SK-N-SH (cell line): Measurements from ENCODE around the gene KAT6B. TPM values are rescaled to one million over a fixed set of nuclear protein-coding genes. Genes with fewer than 3 reads are reported as not detected.

Source experiments
- CTCF ChIA-PET: fragments of 300-600, 350-600 bp; formaldehyde crosslinking; extraction: SDS; loops from one replicate; lab custom pipeline; 2021; lab: Yijun Ruan, JAX
- POLR2A ChIA-PET: fragments of 350-600 bp; sonication (Branson Sonifier 250); formaldehyde crosslinking; extraction: SDS; loops from one replicate; lab custom pipeline; 2020; ENCODE audit warnings: antibody characterized with exemption, inconsistent platforms; lab: Yijun Ruan, JAX
- DNase-seq: peaks from one replicate; pipeline ENCODE4 v3.0.0; 2012
- H2AFZ ChIP-seq: fragments of 200-600 bp; sonication (generic); 2 replicates; pipeline ENCODE4 v1.8.1; 2016; ENCODE audit warnings: antibody characterized with exemption, mild to moderate bottlenecking, low read depth
- H3F3A ChIP-seq: fragments of 200-600 bp; sonication (generic); replicated peaks from 2 replicates; pipeline ENCODE3; 2016; ENCODE audit warnings: antibody characterized with exemption, mild to moderate bottlenecking; ENCODE audit not compliant: insufficient read depth
- H3K27ac ChIP-seq, 2 experiments: fragments of 200-500 bp in 1 of 2; fragments of 200-600 bp in 1 of 2; sonication (Bioruptor generic) in 1 of 2; sonication (generic), shearing (Covaris generic) in 1 of 2; 2 replicates each; pipeline versions ENCODE4 v1.5.1 to v1.6.1; 2014 to 2016; ENCODE audit warnings: low read depth in 2 of 2, inconsistent platforms in 1 of 2, low read length in 1 of 2, mild to moderate bottlenecking in 1 of 2, mixed read lengths in 1 of 2
- H3K27me3 ChIP-seq: fragments of 200-600 bp; sonication (generic), shearing (Covaris generic); 2 replicates; pipeline ENCODE4 v1.6.1; 2016; ENCODE audit warnings: mixed run types; ENCODE audit not compliant: insufficient read depth
- H3K36me3 ChIP-seq, 2 experiments: fragments of 200-500 bp in 1 of 2; fragments of 200-600 bp in 1 of 2; sonication (Bioruptor generic) in 1 of 2; sonication (generic) in 1 of 2; replicated peaks in 1 of 2; 2 replicates each; pipeline versions ENCODE3 to v1.5.1; 2014 to 2016; ENCODE audit warnings: low read length in 1 of 2, mild to moderate bottlenecking in 1 of 2; ENCODE audit not compliant: insufficient read depth in 2 of 2, control insufficient read depth in 1 of 2
- H3K4me1 ChIP-seq, 2 experiments: fragments of 200-500 bp in 1 of 2; fragments of 200-600 bp in 1 of 2; sonication (Bioruptor generic) in 1 of 2; sonication (generic), shearing (Covaris generic) in 1 of 2; 2 replicates each; pipeline versions ENCODE4 v1.5.1 to v1.6.1; 2014 to 2016; ENCODE audit warnings: low read depth in 1 of 2, low read length in 1 of 2, mixed run types in 1 of 2; ENCODE audit not compliant: insufficient read depth in 2 of 2, control insufficient read depth in 1 of 2
- H3K4me2 ChIP-seq: fragments of 200-600 bp; sonication (generic), shearing (Covaris generic); 2 replicates; pipeline ENCODE4 v1.6.1; 2017; ENCODE audit warnings: mixed run types
- H3K4me3 ChIP-seq, 2 experiments: fragments of 200-500 bp in 1 of 2; fragments of 200-600 bp in 1 of 2; sonication (Bioruptor generic) in 1 of 2; sonication (generic), shearing (Covaris generic) in 1 of 2; 2 replicates each; pipeline versions ENCODE4 v1.5.1 to v1.8.1; 2014 to 2016; ENCODE audit warnings: low read depth in 2 of 2, inconsistent platforms in 1 of 2, low read length in 1 of 2, mild to moderate bottlenecking in 1 of 2, mixed read lengths in 1 of 2, moderate library complexity in 1 of 2
- H3K79me2 ChIP-seq: fragments of 200-600 bp; sonication (generic); 2 replicates; pipeline ENCODE4 v1.8.1; 2017; ENCODE audit warnings: mild to moderate bottlenecking; ENCODE audit not compliant: insufficient read depth
- H3K9ac ChIP-seq: fragments of 200-600 bp; sonication (generic); 2 replicates; pipeline ENCODE4 v1.6.1; 2017; ENCODE audit warnings: mixed run types
- H3K9me2 ChIP-seq: fragments of 200-600 bp; sonication (generic); 2 replicates; pipeline ENCODE4 v1.6.1; 2017; ENCODE audit warnings: mixed run types
- H3K9me3 ChIP-seq: fragments of 200-600 bp; sonication (generic); 2 replicates; pipeline ENCODE4 v1.6.1; 2017; ENCODE audit warnings: mixed run types, mild to moderate bottlenecking, moderate library complexity
- H4K20me1 ChIP-seq: fragments of 200-600 bp; sonication (generic); 2 replicates; pipeline ENCODE4 v1.6.1; 2017; ENCODE audit warnings: mild to moderate bottlenecking, mixed run types; ENCODE audit not compliant: insufficient read depth
- CHD2 ChIP-seq: fragments of 150-350 bp; IDR thresholded peaks from 2 replicates; pipeline ENCODE4 v1.6.1; 2018; ENCODE audit warnings: low read length; ENCODE audit not compliant: partially characterized antibody
- ELF1 ChIP-seq: IDR thresholded peaks from 2 replicates; pipeline ENCODE4 v1.4.0; 2012
- EP300 ChIP-seq, 2 experiments: IDR thresholded peaks; 2 replicates each; pipeline versions ENCODE4 v1.4.0 to v1.6.1; 2012; ENCODE audit warnings: borderline replicate concordance in 1 of 2, low read depth in 1 of 2, low read length in 1 of 2
- FOSL2 ChIP-seq: IDR thresholded peaks from 2 replicates; pipeline ENCODE4 v1.4.0; 2012; ENCODE audit warnings: low read depth, mild to moderate bottlenecking, moderate library complexity, borderline replicate concordance
- GABPA ChIP-seq: IDR thresholded peaks from 2 replicates; pipeline ENCODE4 v1.4.0; 2012; ENCODE audit warnings: low read depth, mild to moderate bottlenecking
- JUND ChIP-seq: IDR thresholded peaks from 2 replicates; pipeline ENCODE4 v1.4.0; 2012
- MAX ChIP-seq: IDR thresholded peaks from 2 replicates; pipeline ENCODE4 v1.4.0; 2012; ENCODE audit warnings: low read depth
- MEF2A ChIP-seq: IDR thresholded peaks from 2 replicates; pipeline ENCODE4 v1.4.0; 2012; ENCODE audit warnings: low read depth, borderline replicate concordance
- MXI1 ChIP-seq: IDR thresholded peaks from 2 replicates; pipeline ENCODE4 v1.6.1; 2012; ENCODE audit warnings: mild to moderate bottlenecking, low read depth, low read length, improper control_type of control experiment
- NFIC ChIP-seq: IDR thresholded peaks from 2 replicates; pipeline ENCODE4 v1.4.0; 2012; ENCODE audit warnings: borderline replicate concordance
- NRF1 ChIP-seq: IDR thresholded peaks from 2 replicates; pipeline ENCODE4 v1.6.1; 2012; ENCODE audit warnings: low read depth, mild to moderate bottlenecking, low read length
- PBX3 ChIP-seq: IDR thresholded peaks from 2 replicates; pipeline ENCODE4; 2012
- RAD21 ChIP-seq: IDR thresholded peaks from 2 replicates; pipeline ENCODE4 v1.6.1; 2012; ENCODE audit warnings: mild to moderate bottlenecking, low read length
- REST ChIP-seq: IDR thresholded peaks from 2 replicates; pipeline ENCODE4 v1.6.1; 2012; ENCODE audit warnings: mild to moderate bottlenecking, low read depth, low read length, moderate library complexity
- SIN3A ChIP-seq: IDR thresholded peaks from 2 replicates; pipeline ENCODE4 v1.6.1; 2012; ENCODE audit warnings: low read depth, mild to moderate bottlenecking, low read length, moderate library complexity, borderline replicate concordance
- TEAD4 ChIP-seq: IDR thresholded peaks from 2 replicates; pipeline ENCODE4 v1.4.0; 2012; ENCODE audit warnings: mild to moderate bottlenecking, borderline replicate concordance; ENCODE audit not compliant: insufficient read depth
- USF1 ChIP-seq: IDR thresholded peaks from 2 replicates; pipeline ENCODE4 v1.4.0; 2012; ENCODE audit warnings: low read depth, borderline replicate concordance
- USF2 ChIP-seq: fragments of 150-350 bp; IDR thresholded peaks from 2 replicates; pipeline ENCODE4 v1.6.1; 2017; ENCODE audit warnings: antibody characterized with exemption, low read length, low read depth, borderline replicate concordance
- YY1 ChIP-seq: IDR thresholded peaks from 2 replicates; pipeline ENCODE4 v1.4.0; 2012; ENCODE audit warnings: low read depth, mild to moderate bottlenecking
- WGBS: methylation state at CpG from one replicate; pipeline ENCODE4 v1.1.6; 2017; ENCODE audit warnings: low lambda C conversion rate; 5-methylcytosine and 5-hydroxymethylcytosine counted together
- polyA plus RNA-seq, 3 experiments: library from polyadenylated mRNA; depleted of rRNA; stranded (reverse); fragments of >200 nt; gene quantifications; 2 replicates each; pipeline ENCODE4 v1.2.3, GENCODE V29; 2012

Gene KAT6B
- polyA plus RNA-seq, 1 of the 3 experiments (the other 2 are of a cell fraction) = 4.3 TPM

GRCh38 chr10:74926791-74927585, 100.6 kb downstream of the KAT6B start:
- POLR2A ChIA-PET = no interaction called here
- no peak for TF ChIP-seq PBX3
- no peak for TF ChIP-seq CHD2
- TF ChIP-seq GABPA = no peak
- no peak for TF ChIP-seq EP300 (IDR thresholded peaks at IDR 0.05; ENCODE audit: borderline replicate concordance in 1 of 2, low read depth in 1 of 2, low read length in 1 of 2)
- TF ChIP-seq NFIC = no peak
- TF ChIP-seq REST = no peak
- no peak for TF ChIP-seq RAD21
- no peak for TF ChIP-seq MAX
- TF ChIP-seq MEF2A = no peak
- Histone ChIP-seq H3K9me2 (no peaks in the 10 kb centered on the region), H3K4me2 (no peak overlapping the region; the same call in 1 of the 2 replicates), H2AFZ (no peak overlapping the region), H3K4me3 (no peak overlapping the region), H3K36me3 (no peaks in the 10 kb centered on the region), H3K9me3 (no peaks in the 10 kb centered on the region), H3K27ac (peak overlapping the region in 1 of 2 experiments; percentile 80; a peak in 3 of 4 replicates), H3K4me1 (peaks cover 29 to 64% of the 10 kb centered on the region in 2 experiments), H3K79me2 (peaks cover 89% of the 10 kb centered on the region), H3K9ac (no peak overlapping the region), H3K27me3 (no peaks in the 10 kb centered on the region), H3F3A (peaks cover 39% of the 10 kb centered on the region), H4K20me1 (peaks cover 12% of the 10 kb centered on the region; the same call in 1 of the 2 replicates)
- CTCF ChIA-PET = interaction anchor here (1.3 kb wide), 1 partner anchor 12 kb away, joined by 3 read pairs; no protein-coding TSS in a partner anchor
- DNase-seq = no peak
- WGBS = 95% methylated on average over 3 of the region's 4 CpGs

- no peak overlapping the region for H3K9ac ChIP-seq
- H3K36me3 ChIP-seq = no peaks in the 10 kb centered on the region
- H3K27ac ChIP-seq = peak overlapping the region in 1 of 2 experiments; percentile 80; a peak in 3 of 4 replicates
- no peak overlapping the region for H2AFZ ChIP-seq
- peaks cover 39% of the 10 kb centered on the region for H3F3A ChIP-seq
- H3K79me2 ChIP-seq = peaks cover 88% of the 10 kb centered on the region
- H3K4me2 ChIP-seq = peak overlapping the region; percentile 54
- H3K27me3 ChIP-seq = no peaks in the 10 kb centered on the region
- peaks cover 30 to 56% of the 10 kb centered on the region in 2 experiments for H3K4me1 ChIP-seq
- H3K4me3 ChIP-seq = no peak overlapping the region
- H3K9me3 ChIP-seq = no peaks in the 10 kb centered on the region
- ChIA-PET CTCF (interaction anchor here (0.9 kb wide), 1 partner anchor 184 kb away, joined by 3 read pairs; the partner anchor contains the start of gene SAMD8), POLR2A (interaction anchor here (0.6 kb wide), 1 partner anchor 38 kb away, joined by 4 read pairs; no protein-coding TSS in a partner anchor)
- WGBS = 76% methylated on average over 2 of the region's 2 CpGs
- H3K9me2 ChIP-seq = no peaks in the 10 kb centered on the region
- H4K20me1 ChIP-seq = peaks cover 12% of the 10 kb centered on the region; the same call in 1 of the 2 replicates
- no peak for TF ChIP-seq SIN3A
- TF ChIP-seq USF2 = no peak
- TF ChIP-seq USF1 = no peak
- no peak for TF ChIP-seq TEAD4
- TF ChIP-seq MXI1 = no peak
- TF ChIP-seq JUND = 0 out of 2 replicates have a peak, but pooled peaks have one; percentile 8
- TF ChIP-seq FOSL2 = peak; percentile 47; the same call in 1 of the 2 replicates
- no peak for TF ChIP-seq YY1
- no peak for TF ChIP-seq NRF1
- no peak for TF ChIP-seq ELF1
- no peak for DNase-seq
These were observed 101.3 kb downstream of the KAT6B start for GRCh38 chr10:74927701-74928100.
